AG04450 (cell line): ENCODE measurements around the gene ZDHHC17. TPM values are rescaled to one million over a fixed set of nuclear protein-coding genes. Genes with fewer than 3 reads are reported as not detected.

Source experiments
- CTCF ChIA-PET: fragments of 300-600, 350-600 bp; formaldehyde crosslinking; extraction: SDS; loops from one replicate; lab custom pipeline; 2022; ENCODE audit warnings: antibody characterized with exemption, inconsistent platforms; lab: Charles Lee
- POLR2A ChIA-PET: fragments of 350-600 bp; formaldehyde crosslinking; extraction: SDS; loops from one replicate; lab custom pipeline; 2021; ENCODE audit warnings: antibody characterized with exemption, inconsistent platforms; lab: Yijun Ruan, JAX
- DNase-seq: peaks from one replicate; pipeline ENCODE4 v3.0.0-alpha.2; 2011; ENCODE audit warnings: low read depth, low spot score
- H3K27ac ChIP-seq: one replicate; pipeline ENCODE4 v1.5.1; 2012; ENCODE audit warnings: low read depth, low read length, control low read depth
- H3K27me3 ChIP-seq: one replicate; pipeline ENCODE4 v1.6.0; 2012; ENCODE audit warnings: low read length; ENCODE audit not compliant: control insufficient read depth, insufficient read depth
- H3K4me3 ChIP-seq: 2 replicates; pipeline ENCODE4 v1.5.1; 2011; ENCODE audit warnings: mild to moderate bottlenecking, low read depth, low read length, control low read depth
- H3K9me3 ChIP-seq: 2 replicates; pipeline ENCODE4 v1.5.1; 2012; ENCODE audit warnings: low read length; ENCODE audit not compliant: control insufficient read depth, insufficient read depth
- CTCF ChIP-seq: IDR thresholded peaks from 2 replicates; pipeline ENCODE4 v1.5.1; 2011; ENCODE audit warnings: low read depth, low read length, control low read depth, inconsistent platforms
- polyA plus RNA-seq: library from polyadenylated mRNA; depleted of rRNA; stranded (reverse); fragments of >200 nt; gene quantifications from 2 replicates; pipeline ENCODE4 v1.2.3, GENCODE V29; 2011

ZDHHC17 gene
- polyA plus RNA-seq, 1 experiment: 48.1 TPM

- Histone ChIP-seq H3K9me3 (no peaks in the 10 kb centered on the region; the same call in 1 of the 2 replicates), H3K27ac (no peak overlapping the region), H3K27me3 (no peaks in the 10 kb centered on the region), H3K4me3 (no peak overlapping the region)
- no peak for DNase-seq
- ChIA-PET POLR2A (no interaction called here), CTCF (interaction anchor here (0.5 to 1.0 kb wide), 3 partner anchors 121 to 184 kb away, joined by 3 read pairs; no protein-coding TSS in a partner anchor)
- TF ChIP-seq CTCF: no peak
These were observed 23.8 kb downstream of the ZDHHC17 start for GRCh38 chr12:76787689-76788088.

- no peak overlapping the region for H3K27ac ChIP-seq
- H3K9me3 ChIP-seq: no peaks in the 10 kb centered on the region; the same call in 1 of the 2 replicates
- H3K27me3 ChIP-seq: no peaks in the 10 kb centered on the region
- ChIA-PET POLR2A (no interaction called here), CTCF (interaction anchor here (0.8 to 6.7 kb wide), 13 partner anchors 7 to 221 kb away, joined by 3 to 127 read pairs (median 8); no protein-coding TSS in a partner anchor)
- DNase-seq: no peak
- no peak for TF ChIP-seq CTCF
- no peak overlapping the region for H3K4me3 ChIP-seq
These were observed 25.6 kb downstream of the ZDHHC17 start for GRCh38 chr12:76789335-76790050.

GRCh38 chr12:76790564-76791552, 26.9 kb downstream of the ZDHHC17 start:
- Histone ChIP-seq H3K27me3 (no peaks in the 10 kb centered on the region), H3K27ac (no peak overlapping the region), H3K9me3 (no peaks in the 10 kb centered on the region; the same call in 1 of the 2 replicates), H3K4me3 (no peak overlapping the region)
- ChIA-PET POLR2A (no interaction called here), CTCF (interaction anchor here (0.6 to 6.7 kb wide), 41 partner anchors 9 to 322 kb away, joined by 3 to 127 read pairs (median 4); partner anchors contain the start of gene ZDHHC17)
- TF ChIP-seq CTCF: peak; percentile 55
- no peak for DNase-seq

GRCh38 chr12:76792828-76793227, 28.9 kb downstream of the ZDHHC17 start:
- ChIA-PET POLR2A (no interaction called here), CTCF (interaction anchor here (1.2 to 6.7 kb wide), 5 partner anchors 28 to 218 kb away, joined by 3 to 127 read pairs (median 8); no protein-coding TSS in a partner anchor)
- TF ChIP-seq CTCF: no peak
- Histone ChIP-seq H3K27me3 (no peaks in the 10 kb centered on the region), H3K27ac (no peak overlapping the region), H3K9me3 (no peaks in the 10 kb centered on the region; the same call in 1 of the 2 replicates), H3K4me3 (no peak overlapping the region)
- no peak for DNase-seq
